Stimulated activated CD8-positive, alpha-beta memory T cell treated with anti-CD3 and anti-CD28 coated beads, Interleukin-4, amount 100 ng/mL, for 1 hour (primary cell): ENCODE results near the gene RBM10.

ENCODE experiments used
- DNase-seq, 2 donors: peaks; one replicate each; pipeline ENCODE4 v3.0.0-alpha.2; 2020; ENCODE audit warnings: low read depth in 2 of 2, low spot score in 1 of 2

RBM10 gene

DNA sequence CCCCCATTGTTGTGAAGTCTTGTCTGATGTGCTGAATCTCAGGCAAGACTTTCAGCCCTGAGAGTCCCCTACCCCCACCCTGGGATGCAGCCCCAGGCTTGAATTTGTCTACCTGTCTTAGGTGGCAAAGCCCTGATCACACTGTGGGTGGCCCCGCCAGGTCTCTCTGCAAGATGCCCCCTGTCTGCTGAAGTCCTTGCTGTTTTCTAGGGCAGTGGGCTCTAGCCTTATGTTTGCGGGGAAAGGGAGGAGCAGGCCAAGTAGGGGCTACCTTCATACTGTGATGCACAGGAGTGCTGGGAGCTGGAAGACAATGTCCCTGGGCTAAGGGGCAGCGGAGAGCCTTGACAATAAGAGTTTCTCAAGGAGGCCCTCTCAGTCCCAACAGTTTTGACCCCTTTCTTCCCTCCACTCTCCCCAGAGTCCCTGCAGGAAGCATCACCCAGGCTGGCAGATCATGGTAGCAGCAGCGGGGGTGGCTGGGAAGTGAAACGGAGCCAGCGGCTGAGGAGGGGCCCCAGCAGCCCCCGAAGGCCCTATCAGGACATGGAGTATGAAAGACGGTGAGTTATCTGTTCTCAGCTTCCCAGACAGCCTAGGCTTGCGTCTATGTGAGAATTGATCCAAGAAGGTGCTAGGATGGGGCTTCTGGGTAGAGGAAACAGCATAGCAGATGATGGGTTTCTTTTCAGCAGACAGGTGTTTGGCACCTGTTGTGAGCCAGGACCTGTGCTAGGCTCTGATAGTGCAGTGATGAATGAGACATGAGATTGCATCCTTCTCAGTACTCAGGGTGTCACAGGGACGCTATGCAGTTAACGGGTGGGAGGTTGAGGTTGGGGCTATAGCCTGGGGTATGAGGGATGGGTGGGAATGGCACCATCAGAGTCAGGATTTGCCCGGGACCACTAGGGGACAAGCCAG, 2.2 kb downstream of the RBM10 start:
- no peak for DNase-seq

DNA sequence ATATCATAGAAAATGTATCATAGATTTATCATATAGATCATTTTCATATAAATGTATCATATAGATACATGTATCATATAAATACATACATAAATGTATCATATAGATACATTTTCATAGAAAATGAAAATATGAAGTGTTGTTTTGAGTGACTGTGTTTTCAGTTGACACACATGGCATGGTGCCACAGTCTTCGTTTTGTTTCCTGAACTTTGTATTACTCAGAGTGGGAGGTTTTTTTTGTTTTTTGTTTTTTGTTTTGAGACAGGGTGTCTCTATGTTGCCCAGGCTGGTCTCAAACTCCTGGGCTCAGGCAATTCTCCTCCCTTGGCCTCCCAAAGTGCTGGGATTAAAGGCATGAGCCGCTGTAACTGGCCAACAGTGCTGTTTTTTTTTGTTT, 3.9 kb downstream of the RBM10 start:
- no peak for DNase-seq

GRCh38 chrX:47151435-47151834, 6.4 kb downstream of the RBM10 start:
- no peak for DNase-seq

- no peak for DNase-seq
Observed at GRCh38 chrX:47156611-47157520, 11.8 kb downstream of the RBM10 start.

DNA sequence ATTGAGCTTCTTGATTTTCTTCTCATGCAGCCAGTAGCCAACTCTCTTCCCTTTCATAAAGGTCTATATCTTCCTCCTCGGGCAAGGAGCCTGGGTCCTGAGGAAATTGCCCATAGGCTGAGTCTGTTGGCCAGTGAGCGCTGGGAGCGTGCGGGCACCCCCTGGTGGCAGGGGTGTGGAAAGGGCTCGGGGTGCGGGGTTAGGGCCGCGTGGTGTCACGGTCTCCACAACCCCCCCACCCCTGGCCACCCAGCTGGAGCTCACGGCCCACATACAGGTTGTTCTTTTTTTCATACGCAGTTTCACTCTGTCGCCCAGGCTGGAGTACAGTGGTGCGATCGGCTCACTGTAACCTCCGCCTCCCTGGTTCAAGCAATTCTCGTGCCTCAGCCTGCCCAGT, 13.1 kb downstream of the RBM10 start:
- no peak for DNase-seq

GRCh38 chrX:47158781-47159180, 13.8 kb downstream of the RBM10 start:
- no peak for DNase-seq

- no peak for DNase-seq
Observed at GRCh38 chrX:47160781-47161180, 15.8 kb downstream of the RBM10 start.

DNA sequence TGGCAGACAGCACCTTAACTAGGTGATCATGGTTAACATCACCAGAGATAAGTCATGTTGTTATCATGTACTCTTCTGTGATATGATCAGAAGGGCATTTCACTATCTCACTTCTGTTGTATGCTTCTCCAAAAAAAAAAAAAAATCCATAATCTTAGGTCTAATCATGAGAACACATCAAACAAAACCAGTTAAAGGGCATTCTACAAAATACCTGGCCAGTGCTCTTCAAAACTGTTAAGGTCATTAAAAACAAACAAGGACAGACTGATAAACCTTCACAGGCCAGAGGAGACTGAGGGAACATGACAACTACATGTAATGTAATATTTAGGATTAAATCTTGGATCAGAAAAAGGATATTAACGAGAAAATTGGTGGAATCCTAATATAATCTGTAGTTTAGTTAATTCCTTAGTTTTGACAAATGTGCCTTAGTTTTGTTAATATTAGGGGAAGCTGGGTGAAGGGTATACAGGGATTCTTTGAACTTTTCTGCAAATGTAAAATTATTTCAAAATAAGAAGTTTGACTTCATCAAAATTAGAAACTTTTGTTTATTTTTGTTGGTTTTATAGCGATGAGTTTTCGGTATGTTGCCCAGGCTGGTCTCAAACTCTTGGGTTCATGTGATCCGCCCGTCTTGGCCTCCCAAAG, 18.0 kb downstream of the RBM10 start:
- DNase-seq: no peak

- no peak for DNase-seq
Observed at GRCh38 chrX:47164420-47164819, 19.4 kb downstream of the RBM10 start.

DNA sequence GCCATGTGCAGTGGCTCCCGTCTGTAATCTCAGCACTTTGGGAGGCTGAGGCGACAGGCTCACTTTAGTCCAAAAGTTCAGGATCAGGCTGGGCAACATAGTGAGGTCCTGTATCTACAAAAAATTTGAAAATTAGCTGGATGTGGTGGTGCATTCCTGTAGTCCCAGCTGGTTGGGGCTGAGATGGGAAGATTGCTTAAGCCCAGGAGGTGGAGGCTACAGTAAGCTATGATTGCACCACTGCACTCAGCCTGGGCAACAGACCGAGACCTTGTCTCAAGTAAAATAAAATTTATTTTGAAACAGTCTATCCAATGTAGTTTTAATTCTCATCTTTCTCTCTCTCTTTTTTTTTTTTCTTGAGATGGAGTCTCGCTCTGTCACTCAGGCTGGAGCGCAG, 21.1 kb downstream of the RBM10 start:
- no peak for DNase-seq

- DNase-seq: no peak
Observed at GRCh38 chrX:47168495-47169073, 23.6 kb downstream of the RBM10 start.

DNA sequence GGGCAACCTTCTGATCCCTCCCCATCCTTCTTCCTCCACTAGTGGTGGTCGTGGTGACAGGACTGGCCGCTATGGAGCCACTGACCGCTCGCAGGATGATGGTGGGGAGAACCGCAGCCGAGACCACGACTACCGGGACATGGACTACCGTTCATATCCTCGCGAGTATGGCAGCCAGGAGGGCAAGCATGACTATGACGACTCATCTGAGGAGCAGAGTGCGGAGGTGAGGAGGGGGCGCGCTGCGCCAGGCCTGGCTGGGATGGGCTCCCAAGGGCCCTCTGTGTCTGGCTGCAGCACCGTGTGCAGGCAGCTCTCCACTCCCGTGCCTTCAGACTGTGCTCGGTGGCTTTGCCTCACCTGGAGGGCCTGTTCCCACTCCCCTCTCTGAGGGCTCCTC, 24.3 kb downstream of the RBM10 start:
- no peak for DNase-seq

DNA sequence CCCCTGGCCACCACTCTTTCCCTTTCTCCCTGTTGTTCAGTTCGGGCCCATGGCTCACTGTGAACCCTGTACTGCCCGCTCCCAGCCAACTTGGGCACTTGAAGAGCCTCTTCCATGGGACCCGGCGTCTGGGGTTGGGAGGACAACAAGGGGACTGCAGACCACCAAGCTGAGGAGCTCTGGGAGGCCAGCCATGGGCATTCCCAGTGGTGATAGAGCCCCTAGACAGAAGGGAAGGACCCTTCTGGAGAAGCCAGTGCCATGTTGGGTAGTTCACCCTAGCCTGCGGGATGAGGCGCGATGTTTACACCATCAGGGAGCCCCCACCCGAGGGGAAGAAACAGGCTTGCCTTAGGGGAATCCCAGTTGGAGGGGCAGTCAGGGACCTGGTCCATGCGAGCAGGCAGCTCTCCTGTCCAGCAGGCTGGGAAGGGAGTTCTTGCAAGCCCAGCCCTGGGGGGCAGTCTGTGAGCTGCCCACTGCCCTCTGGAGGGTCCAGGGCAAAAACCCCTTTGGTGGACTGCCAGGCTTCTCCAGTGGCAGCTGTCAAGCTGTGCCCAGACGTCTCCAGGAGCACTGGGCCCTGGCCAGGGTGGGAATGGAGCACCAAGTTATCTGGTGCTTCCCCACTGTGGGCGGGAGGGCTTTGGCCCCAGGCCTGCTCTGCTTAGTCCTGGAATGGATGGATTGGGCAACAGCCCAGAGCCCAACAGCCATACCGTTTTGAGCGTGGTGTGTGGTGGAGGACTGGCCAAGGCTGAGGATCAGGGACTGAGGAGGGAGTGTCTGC, 24.9 kb downstream of the RBM10 start:
- DNase-seq: no peak

GRCh38 chrX:47170861-47171692, 26.1 kb downstream of the RBM10 start:
- no peak for DNase-seq

GRCh38 chrX:47171996-47172395, 27.0 kb downstream of the RBM10 start:
- DNase-seq: no peak

DNA sequence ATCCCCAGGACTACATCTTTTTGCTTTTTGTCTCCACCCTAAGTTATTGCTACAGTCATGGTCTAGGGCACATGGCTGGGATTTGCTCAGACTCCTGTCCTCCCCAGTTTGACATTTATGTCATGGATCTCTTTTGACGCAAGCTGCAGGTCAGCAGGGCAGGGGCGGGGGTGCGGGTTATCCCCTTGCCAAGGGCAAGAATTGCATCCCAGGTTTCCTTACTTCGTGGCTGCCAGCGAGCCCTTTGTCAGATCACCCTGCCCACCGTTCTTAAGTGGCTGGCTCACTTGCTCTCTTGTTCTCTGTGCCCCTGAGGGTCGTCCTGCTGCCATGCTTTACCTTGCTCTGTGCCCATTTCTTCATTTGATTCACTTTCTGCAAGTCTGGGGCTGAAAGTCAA, 27.5 kb downstream of the RBM10 start:
- DNase-seq: no peak

GRCh38 chrX:47172971-47173792, 28.2 kb downstream of the RBM10 start:
- no peak for DNase-seq

- no peak for DNase-seq
Observed at GRCh38 chrX:47174376-47174775, 29.4 kb downstream of the RBM10 start.
